GM19193 (cell line): Measurements from ENCODE around the gene PPP1R11.

Experiments used
- POLR2A ChIP-seq: IDR thresholded peaks from 4 replicates; pipeline ENCODE4 v1.6.1; 2011; ENCODE audit not compliant: insufficient read depth, insufficient read length; ENCODE audit errors: extremely low read depth

Gene PPP1R11

GRCh38 chr6:30053682-30054081 lies 13.3 kb upstream of the PPP1R11 start:
- TF ChIP-seq POLR2A: no peak

DNA sequence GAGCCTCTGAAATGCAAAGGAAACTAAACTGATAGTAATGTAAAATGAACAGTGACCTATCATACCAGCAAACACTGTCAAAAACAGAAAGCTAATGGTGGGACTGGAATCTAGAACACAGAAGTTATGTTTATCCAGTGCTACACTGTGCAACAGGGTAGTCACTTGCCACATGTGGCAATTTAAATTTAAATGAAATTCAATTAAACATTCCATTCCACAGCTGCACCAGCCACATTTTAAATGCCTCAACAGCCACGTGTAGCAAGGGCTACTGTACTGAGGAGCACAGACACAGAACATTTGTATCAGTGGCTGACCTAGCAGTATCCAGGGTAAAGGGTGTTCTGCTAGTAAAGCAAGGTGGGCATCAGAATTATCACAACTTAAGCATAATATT lies 11.5 kb upstream of the PPP1R11 start:
- TF ChIP-seq POLR2A: no peak

- no peak for TF ChIP-seq POLR2A
Observed at GRCh38 chr6:30060606-30061091, 6.3 kb upstream of the PPP1R11 start.

DNA sequence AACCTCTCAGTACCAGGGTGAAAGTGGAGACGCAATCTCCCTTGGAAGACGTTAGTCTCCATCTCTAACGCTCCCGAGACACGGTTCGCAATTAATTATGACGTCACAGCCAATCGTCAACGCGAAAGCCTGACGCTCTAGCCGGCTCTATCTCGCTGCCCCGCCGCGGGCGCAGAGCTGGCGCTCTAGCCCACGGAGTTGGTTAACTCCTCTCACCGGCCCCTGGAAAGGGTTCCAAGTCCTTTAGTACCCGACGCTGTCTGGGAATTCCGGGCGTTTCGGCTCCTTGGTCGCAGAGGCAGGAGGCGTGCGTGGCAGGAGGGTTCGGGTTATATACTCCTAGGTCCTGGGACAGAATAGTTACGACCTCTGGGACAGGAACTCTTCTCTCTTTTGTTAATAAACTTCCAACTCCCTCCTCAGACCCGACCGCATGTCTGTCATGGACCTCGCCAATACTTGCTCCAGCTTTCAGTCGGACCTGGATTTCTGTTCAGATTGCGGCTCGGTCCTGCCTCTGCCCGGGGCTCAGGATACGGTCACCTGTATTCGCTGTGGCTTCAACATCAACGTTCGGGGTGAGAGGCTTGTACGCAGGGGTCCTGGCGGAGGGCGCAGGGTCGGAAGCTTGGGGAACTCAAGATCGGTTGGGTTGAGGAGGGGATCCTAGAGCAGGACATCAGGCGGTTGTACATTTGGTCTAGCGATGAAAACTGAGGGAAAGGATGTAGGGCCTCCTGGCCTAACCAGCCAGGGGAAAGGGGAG lies 5.7 kb upstream of the PPP1R11 start, which contains the start of gene POLR1H:
Gene POLR1H (plus strand): TSS at position 174 of the 766 bp plus-strand sequence. CDS start 260 bp downstream, at position 434.
- peak; percentile 90 for TF ChIP-seq POLR2A

DNA sequence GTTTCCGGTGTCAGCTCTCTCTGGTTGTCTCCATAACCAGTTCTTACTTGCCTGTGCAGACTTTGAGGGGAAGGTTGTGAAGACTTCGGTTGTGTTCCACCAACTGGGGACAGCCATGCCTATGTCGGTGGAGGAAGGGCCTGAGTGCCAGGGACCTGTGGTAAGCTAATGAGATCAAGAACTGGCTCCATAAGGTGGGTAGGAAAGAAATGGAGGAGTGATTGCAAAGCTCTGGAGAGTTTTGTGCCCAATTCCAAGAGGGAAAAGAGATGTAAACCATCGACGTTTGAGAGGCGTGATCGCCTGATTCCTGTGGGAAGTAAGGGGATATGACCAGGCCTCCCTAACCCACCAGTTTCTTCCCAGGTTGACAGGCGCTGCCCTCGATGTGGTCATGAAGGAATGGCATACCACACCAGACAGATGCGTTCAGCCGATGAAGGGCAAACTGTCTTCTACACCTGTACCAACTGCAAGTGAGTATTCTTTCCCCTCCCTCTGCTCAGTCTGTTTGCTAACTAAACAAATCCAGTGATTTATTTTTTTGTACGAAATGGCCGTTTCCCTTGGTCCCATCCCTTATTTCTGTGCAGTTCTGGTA lies 5.0 kb upstream of the PPP1R11 start:
- no peak for TF ChIP-seq POLR2A

- no peak for TF ChIP-seq POLR2A
Observed at GRCh38 chr6:30062471-30063178, 4.4 kb upstream of the PPP1R11 start.

- no peak for TF ChIP-seq POLR2A
Observed at GRCh38 chr6:30063315-30063714, 3.7 kb upstream of the PPP1R11 start.

DNA sequence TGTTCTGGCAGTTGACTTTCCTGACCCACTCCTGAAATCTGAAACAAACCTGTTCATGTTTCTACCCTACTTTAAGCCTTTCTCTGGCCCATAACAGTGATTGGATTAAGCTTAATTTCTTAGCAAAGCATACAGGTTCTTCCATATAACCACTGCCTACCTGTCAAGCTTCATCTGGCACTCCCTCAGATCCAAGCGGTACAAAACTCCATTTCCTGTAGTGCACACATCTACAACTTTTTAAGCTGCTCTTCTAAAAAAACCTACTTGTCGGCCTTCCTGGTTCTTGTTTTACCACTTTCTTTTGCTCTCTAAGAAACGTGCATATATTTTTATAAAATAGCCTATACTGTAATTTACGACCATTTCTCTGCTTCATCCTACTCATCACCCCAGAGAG lies 916 bp upstream of the PPP1R11 start:
- TF ChIP-seq POLR2A: no peak

DNA sequence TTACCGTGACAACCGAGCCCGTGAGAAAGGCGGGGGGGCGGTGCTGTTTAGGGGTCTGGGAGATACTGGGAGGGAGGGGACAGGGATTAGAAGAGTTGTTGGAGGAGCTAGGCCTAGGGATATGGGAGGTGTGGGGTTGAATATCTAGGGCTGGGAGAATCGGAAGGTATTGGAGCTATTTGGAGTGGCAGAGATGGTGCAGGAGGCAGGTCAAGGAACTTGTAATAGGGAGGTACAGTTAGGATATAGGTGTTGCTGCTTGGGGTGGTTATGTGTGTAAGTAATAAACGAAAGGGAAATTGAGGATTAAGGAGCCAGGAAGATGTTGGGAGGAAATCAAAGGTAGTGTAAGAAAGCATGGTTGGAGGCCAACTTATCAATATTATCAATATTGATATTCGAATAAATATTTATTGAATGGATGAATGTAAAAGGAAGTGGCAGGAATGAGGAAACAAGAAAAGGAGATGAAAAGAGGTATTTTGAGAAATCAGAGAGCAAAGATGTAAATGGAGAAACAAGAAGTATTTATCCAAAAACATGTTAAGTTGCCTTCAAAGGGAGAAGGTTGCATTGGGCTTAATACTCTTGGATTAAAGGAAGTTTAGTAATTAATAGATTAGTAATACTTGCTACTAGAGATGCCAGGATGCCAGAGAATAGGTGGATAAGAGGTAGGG lies 602 bp downstream of the PPP1R11 start:
- no peak for TF ChIP-seq POLR2A

GRCh38 chr6:30071081-30071818 lies 4.3 kb downstream of the PPP1R11 start:
- TF ChIP-seq POLR2A: no peak

DNA sequence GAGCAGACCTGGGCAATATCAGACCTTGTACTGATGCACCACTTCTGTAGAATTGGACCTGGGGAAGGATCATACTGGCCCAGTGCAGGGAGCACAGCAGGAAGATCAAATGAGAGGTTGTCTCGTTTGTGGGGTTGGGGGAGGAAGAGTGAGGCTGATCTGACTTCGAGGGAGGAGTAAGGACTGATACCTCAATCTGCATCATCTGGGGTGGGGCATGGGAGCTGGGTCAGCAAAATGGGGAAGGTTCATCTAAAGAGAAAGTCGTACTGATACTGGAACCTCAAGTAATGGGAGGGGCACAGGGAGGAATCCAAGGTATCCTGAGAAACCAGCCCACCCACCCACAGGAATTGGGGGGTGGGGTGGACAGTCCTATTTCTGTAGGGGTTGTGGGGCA lies 4.9 kb downstream of the PPP1R11 start:
- no peak for TF ChIP-seq POLR2A

DNA sequence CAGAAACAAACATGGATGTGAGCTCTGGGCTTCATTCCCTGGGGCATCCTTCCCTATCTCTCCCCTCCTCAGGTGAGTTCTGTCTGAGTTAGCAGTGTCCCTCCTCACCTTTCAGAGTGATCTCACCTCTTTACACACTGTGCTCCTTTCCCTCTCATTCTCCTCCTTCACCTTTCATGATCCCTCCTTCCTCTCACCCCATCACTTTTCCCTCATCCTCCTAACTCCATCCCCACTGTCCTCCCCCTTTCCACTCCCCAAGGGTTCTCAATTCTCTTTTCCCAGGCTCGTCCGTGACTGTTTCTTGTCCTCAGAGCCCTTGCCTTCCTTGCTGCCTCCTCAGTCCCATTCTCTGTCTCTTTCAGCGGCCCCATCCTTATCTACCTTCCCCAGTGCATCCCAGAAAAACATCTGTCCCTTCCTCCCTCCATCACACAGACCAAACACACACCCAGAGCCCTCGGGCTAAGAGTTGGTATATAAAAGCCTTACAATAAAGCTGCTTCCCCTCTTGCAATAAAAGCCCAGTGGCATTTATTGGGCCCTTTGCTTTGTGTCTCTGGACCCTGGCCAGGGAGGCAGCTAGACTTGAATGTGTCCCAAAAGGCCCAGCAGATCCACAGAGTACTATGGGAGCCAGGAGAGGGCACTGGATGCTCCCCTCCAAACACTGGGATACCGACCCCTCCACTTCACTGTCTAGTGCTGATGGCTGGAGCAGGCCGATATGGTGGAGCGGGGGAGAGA lies 6.7 kb downstream of the PPP1R11 start:
- no peak for TF ChIP-seq POLR2A

DNA sequence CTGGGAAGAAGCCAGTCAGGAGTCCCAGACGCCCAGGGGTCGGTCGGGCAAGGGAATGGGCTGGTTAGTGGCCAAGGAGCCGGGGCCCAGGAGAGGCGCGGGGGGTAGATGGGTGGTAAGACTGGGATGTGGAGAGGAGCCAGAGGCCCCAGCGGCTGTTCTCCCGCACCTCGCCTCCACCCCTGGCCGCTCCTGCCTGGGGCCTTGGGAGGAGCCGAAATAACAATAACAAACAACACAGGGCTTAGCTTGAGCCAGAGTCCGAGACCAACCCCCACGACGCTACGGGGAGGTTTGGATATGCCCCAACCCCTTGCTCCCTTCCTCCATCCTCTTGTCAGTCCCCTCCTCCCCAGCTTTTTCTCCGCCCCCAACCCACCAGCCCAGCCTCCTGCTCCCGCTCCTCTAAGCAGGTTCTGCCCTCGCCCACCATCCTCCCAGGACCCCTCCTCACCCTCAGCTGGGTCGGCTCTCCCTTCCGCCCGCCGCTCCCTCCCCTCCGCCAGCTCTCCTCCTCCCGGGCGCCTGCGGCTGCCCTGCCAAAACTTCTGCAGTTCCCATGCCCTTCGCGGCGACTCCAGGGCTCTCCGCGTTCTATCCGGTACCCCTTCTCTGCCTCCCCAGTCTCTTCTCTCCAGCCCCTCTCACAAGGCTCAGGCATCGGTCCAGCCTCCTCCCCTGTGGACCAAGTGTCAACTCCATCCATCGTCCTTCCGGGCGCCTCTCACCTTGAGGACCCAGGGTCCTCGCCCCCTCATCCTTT lies 7.5 kb downstream of the PPP1R11 start:
- no peak for TF ChIP-seq POLR2A
